GM19193 (cell line): ENCODE data around the gene NAPA.

Experiments
- POLR2A ChIP-seq: IDR thresholded peaks from 4 replicates; pipeline ENCODE4 v1.6.1; 2011; ENCODE audit not compliant: insufficient read depth, insufficient read length; ENCODE audit errors: extremely low read depth

Gene NAPA

GRCh38 chr19:47495478-47496372, 19.1 kb downstream of the NAPA start:
- TF ChIP-seq POLR2A = no peak

DNA sequence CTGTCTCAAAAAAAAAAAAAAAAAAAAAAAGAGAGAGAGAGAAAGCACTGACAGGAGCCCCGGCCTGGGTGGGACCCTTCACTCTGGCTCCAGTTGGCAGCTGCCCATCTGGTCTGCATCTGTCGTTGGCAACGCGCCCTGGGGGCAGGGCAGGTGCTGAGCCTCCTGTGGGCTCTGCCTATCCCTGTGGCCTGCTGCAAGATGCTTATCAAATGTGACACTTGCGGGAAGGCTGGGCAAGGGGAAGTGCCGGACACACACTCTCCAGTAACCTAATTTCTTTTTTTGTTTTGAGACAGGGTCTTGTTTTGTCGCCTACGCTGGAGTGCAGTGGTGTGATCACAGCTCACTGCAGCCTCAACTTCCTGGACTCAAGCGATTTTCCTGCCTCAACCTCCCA, 20.1 kb downstream of the NAPA start:
- TF ChIP-seq POLR2A = no peak

- no peak for TF ChIP-seq POLR2A
These were observed 20.7 kb downstream of the NAPA start for GRCh38 chr19:47494211-47494547.

- TF ChIP-seq POLR2A = no peak
These were observed 21.3 kb downstream of the NAPA start for GRCh38 chr19:47493378-47494210.

DNA sequence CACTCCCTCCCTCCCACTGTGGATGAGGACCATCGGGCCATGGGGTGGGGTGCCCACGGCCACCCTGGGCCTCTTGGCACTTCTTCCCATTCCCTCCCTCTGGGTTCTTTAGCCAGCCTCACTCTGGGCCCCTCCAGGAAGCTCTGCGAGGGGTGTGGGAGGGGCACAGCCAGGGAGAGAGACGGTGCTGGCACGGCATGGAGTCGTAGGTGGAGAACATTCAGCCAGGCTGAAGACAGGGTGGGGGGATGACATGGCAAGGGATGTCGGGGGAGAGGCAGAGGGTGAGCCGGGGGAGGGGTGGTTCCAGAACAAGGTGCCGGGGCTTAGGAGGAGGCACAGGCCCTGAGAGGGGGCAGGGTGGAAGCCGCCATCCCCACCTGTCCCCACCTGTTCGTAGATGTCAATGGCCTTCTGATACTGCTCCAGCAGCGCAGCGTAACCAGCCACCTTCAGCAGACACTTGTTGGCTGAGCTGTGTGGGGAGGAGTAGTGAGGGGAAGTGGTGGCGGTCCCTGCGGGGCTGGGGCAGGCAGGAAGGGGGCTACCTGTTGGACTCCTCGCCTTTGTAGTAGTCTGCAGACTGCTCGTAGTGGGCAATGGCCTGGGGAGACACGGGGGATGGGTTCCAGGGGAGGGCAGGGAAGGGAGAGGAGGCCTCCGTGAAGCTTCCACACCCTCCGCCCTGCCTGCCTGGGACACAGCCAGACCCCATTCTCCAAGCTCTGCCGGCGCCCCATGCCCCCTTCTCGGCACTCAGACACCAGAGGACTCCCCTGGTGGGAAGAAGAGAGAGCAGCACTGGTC, 22.1 kb downstream of the NAPA start:
- TF ChIP-seq POLR2A = no peak

- no peak for TF ChIP-seq POLR2A
These were observed 22.7 kb downstream of the NAPA start for GRCh38 chr19:47492137-47492533.

- TF ChIP-seq POLR2A = no peak
These were observed 23.3 kb downstream of the NAPA start for GRCh38 chr19:47491358-47492136.

DNA sequence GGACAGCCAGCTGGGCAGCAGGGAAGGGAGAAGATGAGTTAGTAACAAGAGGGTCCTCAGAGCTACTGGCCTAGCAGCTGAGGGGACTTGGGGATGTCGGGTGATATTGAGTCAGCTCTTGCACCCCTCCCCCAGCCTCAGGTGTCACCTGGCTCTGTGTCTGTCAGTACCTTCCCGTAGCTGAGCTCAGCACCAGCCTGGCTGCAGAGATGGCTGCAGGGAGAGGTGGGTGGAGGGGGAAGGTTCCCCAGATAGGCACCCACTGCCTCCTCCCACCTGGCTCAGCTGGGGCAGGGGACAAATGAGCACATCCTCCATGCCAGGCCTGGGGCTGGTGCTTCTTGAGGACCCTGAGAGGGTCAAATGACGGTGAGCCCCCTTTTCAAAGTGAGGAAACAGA, 24.0 kb downstream of the NAPA start:
- TF ChIP-seq POLR2A = no peak

DNA sequence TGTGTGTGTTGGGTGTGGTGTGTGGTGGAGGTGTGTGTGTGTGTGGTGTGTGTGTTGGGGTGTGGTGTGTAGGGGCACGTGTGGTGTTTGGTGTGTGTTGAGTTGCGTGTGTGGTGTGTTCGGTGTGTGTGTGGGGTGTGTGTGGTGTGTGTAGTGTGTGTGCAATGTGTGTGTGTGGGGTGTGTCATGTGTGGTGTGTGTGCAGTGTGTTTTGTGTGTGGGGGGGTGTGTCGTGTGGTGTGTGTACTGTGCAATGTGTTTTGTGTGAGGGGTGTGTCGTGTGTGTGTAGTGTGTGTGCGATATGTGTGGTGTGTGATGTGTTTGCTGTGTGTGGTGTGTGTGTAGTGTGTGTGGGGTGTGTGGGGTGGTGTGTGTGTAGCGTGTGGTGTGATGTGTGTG, 24.8 kb downstream of the NAPA start:
- peak; percentile 9 for TF ChIP-seq POLR2A

GRCh38 chr19:47489072-47489914, 25.6 kb downstream of the NAPA start:
- no peak for TF ChIP-seq POLR2A

DNA sequence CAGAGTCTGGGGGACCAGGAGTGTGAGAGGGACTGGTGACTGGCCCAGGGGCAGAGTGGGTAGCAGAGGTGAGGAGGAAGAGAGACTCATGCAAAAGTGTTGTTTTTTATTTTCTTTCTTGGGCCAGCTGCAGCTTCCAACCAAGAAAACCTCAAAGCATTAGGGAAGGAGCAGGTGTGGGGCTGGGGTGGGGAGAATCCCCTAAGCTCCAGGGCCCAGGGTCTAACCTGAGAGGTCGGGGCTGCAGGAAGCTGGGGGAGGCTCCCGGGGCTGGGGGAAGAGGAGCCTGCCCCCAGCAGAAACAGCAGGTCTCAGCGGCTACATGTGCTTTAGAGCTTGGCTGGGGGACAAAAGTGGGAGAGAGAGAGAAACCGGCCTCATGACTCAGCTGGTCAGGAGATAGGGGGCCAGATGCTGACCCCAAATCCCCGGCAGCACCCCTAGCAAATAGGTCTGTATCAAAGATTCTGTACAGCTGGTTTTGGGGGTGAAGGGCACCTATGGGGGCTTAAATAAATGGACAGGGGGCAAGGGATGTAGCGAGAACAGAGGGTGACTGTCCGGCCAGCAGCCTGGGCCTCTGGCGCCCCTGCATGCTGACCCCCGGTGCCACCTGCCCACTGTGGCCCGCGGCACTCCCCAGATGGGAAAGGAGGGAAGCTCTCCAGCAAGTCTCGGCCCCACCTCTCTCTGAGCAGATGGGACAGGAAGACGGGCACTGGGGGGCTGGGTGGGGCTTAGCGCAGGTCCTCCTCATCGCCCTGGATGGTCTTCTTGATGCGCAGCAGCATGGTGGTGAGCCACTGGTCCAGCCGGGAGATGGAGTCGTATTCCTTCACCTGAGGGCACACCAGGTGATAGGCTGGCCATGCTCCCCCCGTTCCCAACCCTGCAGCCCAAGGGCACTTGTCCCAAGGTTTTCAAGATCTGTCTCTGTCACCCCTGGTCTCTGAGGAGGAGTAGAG, 27.0 kb downstream of the NAPA start:
- TF ChIP-seq POLR2A = no peak

- no peak for TF ChIP-seq POLR2A
These were observed 28.0 kb downstream of the NAPA start for GRCh38 chr19:47486900-47487299.

- no peak for TF ChIP-seq POLR2A
These were observed 29.7 kb downstream of the NAPA start for GRCh38 chr19:47485210-47485609.
